ENCODE measurements around the gene TMEM273. TPM values are rescaled to one million over a fixed set of nuclear protein-coding genes. Genes with fewer than 3 reads are reported as not detected.

Gene TMEM273
- total RNA-seq, 1 donor from 2014 or later, result 28.5 TPM

DNA sequence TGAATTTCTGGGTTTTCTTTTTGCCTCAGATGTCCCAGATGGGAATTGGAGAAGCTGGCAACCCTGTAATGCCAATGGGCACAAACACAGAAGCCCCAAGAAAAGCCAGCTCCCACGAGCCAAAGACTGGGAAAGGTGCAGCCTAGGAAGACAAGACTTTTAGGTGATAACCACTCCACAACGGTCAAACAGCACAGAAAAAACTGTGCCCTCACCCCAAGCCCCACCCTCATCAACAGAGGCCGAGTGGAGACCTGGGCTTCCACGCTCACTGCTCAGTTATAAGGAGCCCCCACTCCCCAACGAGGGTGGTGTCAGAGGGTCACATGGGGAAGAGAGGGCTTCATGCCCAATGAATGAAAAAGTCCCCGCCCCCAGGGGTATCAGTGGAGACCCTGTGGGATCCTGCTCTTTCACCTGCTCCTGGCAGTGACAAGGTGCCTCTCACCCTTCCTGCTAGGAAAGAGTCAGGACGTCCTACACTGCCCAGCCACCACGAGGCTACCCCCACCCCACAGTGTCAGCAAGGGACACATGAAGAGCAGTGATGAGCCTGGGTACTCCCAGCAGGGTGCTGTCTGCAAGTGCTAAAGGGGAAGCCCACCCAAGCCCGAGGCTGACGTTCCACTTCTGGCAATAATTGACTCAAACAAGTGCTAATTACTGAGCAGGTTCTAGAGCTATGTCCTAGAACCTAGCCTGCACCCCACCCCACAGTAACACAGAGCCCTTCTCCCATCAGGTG, 8.3 kb downstream of the TMEM273 start:
- DNase-seq (no peak), ATAC-seq (ENCODE audit: poor library complexity) (no peak)
- intact Hi-C loops (cut with DNase I), result no loop called here

DNA sequence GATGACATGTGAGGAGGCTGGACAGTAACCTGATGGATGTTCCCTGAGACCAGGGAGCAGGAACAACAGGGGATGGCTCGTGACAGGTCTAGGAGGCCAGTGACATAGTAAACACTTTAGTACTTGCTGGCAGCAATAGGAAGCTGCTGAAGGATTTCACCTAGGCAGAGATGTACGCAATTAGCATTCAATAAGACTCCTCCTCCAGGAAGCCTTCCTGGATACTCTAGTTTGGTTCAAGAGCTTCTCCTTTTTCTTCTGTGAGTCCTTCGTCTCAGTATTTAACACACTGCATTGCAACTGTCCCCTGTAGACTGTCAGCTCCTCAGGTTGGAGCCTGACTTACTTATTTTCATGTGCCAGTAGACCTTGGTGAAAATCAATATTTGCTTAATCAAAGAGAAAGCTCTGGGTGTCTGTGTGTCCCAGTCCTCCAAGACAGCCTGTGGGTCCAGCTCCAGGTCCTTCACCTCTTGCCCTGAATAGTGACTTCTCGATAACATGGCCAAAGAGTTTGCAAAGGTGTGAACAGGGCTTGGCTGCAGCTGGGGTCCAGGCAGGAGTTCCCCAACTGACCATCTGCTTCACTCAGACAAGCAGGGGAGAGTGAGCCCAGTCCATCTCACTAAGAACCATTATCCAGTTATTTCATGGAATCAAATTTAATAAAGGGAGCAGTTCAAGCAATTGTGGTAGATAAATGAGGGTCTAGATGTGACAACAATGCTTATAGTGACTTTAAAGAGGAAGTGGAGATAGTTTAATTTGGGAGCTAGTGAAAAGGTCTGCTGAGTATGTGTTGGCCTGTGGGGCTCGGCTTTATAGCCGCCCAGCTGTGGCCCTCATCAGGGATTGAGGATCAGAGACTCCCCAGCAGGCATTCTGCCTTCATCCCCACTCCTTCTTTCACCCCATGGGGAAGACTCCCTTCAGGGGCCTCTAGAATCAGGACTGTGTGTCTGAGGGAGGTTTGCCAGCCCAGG, 9.4 kb downstream of the TMEM273 start:
- DNase-seq (no peak), ATAC-seq (ENCODE audit: poor library complexity) (no peak)
- intact Hi-C loops (cut with DNase I), result no loop called here

DNA sequence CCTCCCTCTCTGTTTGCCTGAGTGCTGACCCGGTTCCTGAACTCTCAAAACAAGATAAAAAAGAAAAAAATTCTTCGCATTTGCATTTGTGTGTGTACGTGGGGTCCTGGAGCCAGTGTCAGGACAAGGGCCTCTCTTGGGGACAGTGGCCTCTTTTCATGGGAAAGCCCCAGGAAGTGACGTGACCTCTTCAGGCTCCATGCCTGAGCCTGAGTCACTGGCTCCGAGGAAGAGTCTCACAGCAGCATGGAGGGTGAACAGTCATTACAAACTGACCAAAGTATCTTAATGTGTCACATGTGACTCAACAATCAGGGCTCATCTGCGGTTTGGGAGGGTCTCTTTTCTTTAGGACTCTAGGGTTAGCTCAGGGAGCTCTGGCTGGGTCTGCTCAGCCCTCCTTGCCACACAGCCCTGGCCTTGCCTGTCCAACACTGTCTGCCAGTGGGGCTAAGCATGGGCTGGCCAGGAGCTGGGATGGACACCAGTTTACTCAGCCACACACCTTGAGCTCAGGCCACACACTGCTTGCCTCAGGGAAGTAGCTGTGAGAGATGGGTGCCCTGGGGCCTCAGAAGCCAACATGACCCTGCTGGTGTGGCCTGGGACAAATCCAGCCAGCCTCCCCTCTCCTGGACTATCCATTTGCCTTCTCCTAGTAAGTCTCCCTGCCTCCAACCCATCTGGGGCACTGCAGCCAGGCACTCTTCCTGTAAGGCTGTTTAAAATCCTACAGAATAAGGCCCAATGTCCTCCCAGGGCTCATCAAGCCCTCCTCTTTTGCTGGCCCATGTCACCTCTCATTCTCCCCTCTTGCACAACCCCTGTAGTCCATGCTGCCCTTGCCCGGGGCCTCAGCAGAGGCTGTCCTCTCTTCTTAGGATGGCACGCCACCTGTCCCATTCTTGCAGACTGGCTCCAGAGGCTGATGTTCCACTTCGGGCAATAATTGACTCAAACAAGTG, 10.5 kb downstream of the TMEM273 start:
- peak; percentile 79 for DNase-seq
- peak; percentile 89 for ATAC-seq (ENCODE audit: poor library complexity)
- intact Hi-C loops (cut with DNase I), result no loop called here

DNA sequence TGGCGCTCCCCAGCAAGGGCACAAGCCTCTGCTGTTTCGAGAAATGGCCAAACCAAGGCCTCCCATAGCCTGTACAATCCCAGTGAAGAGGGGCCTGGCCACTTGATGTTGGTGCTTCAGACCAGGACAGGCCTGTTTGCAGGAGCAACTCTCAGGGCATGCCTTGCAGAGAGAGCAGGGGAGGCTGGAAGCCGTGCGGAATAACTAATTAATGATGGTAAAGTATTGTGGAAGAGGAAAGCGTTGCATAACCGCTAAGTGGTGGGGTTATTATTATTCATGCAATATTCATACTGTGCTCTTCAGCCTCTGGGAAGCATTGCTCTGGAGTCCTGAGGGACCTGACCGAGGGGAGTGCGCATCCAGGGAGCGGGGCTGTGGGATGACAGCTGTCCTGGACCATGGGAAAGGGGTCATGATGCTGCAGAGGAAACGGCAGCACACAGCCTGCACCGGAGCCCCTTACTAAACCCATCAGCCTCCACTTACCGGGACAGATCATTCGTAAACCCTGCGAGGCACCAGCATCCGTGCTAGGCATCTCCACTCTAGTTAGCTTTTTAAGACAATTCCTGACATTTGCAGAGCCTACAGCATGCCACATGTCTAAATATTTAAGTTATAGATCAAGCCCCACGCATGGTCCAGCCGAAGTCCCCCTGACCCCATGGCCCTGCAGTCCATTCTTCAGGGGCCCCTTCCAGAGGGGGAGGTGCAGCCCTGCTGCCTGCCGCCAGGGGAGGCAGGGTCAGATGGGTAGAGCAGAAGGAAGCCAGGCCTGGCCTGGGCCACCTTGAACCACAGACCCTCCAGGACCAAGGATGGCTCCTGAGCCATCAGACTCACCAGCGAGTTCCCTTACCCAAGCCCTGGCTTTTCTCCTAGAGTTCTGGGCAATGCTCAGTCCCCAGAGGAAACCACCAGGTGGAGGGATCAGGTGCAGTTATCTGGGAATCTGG, 11.6 kb downstream of the TMEM273 start:
- ATAC-seq (ENCODE audit: poor library complexity) (peak; percentile 50), DNase-seq (no peak)
- intact Hi-C loops (cut with DNase I), result no loop called here

DNA sequence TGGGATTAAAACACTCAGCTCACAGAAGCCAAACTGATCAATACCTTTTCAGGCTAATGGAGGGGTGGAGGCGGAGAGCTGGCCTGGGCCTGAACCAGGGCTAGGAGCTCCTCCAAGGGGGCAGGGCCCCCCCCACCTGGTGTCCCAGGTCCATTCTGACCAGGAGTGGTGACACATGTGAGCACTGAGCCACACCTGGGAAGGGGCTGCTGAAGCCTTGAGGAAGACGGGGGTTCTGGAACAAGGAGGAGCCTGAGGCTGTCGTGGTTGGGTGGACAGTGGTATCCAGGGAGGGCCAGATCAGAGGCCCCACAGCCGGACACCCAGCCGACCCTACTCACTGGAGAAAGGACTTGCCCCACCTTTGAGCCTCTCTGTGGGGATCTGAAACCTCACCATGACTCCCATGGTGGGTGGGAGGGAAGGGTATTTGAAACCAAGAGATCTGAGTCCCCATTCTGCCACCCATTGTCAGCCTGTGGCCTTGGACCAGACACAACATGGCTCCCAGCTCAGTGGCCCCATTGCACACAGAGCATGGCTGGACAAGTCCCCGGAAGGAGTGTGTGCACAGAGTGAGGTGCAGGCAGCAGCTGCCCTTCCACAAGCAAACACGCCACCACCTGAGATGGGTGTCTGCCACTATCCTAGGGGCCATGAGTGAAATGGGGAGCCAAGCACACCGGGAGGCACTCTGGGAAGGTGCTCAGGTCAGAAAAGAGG, 12.4 kb downstream of the TMEM273 start:
- ATAC-seq (ENCODE audit: poor library complexity) (no peak), DNase-seq (no peak)
- intact Hi-C loops (cut with DNase I), result no loop called here

DNA sequence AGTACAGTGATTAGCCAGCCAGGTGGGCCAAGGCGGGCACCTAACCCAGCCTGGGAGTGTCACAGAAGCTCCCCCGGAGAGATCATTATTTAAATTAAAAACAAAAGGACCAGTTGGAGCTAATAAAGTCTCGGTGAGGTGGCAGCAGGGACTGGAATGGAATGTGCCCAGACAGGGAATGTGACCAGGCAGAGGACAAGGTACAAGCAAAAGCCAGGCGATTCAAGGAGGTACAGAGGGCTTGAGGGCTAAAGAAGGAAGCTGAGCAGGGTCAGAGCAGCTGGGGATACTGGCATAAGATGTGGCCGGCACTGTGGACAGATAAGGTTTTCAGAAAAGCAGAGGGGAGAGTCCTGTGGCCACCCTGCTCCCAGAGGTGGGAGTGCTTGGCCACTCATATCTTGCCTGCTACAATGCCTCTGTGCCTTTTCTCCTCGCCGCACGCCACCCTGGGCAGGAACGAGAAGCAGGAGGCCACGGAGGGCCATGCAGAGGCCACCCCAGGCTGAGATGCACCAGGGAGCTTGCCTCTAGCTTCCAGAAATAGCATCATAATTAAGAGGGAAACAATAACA, 13.2 kb downstream of the TMEM273 start:
- intact Hi-C loops (cut with DNase I), result no loop called here
- no peak for DNase-seq
- no peak for ATAC-seq (ENCODE audit: poor library complexity)

DNA sequence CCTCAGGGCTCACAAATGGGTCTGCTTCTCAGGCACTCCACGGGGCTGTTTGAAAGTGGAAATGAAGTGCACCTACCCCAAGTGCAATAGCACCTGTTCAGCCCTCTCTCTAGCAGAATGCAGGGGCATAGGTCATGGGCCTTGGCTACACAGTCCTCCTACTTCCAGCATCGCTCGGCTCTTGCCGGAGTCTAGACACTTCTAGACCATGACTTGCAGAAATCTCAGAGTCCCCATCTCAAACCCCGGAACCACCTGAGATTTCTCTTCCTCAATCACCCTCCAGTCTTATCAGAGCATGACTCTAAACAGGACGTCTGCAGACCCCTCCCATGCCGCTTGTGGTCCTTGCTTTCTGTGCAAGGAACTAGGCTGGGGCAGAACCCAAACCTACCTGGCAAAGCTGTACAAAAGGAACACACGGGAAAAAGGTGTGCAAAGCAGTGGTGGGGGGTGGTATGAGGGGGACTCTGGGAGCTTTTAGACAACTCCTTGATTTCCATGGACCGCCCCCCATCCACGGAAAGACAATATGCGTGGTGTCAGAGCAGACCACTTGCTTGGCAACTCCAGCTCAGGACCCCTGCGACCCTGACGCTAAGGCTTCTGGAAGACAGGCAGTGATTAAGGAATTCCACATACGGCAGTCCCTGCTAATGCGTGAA, 13.8 kb downstream of the TMEM273 start:
- no peak for DNase-seq
- no peak for ATAC-seq (ENCODE audit: poor library complexity)
- intact Hi-C loops (cut with DNase I), result no loop called here

DNA sequence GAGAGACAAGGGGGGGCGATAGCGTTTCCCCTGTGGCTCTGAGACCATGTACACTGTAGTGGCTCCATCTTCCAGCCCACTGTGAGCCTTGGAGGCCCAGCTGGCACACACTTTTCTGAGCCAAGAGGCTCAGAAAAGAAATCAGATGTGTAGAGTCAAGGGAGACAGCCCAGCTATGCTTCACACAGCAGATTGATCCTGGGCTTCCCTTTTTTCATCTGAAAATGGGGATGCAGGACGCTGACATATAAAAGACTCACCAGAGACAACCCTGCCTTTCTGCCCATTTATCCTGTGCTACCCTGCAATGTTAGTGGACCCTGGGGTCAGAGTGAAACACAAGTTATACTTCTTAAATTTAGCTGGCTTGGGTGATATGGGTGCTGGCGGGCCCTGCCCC, 14.3 kb downstream of the TMEM273 start:
- DNase-seq (no peak), ATAC-seq (ENCODE audit: poor library complexity) (no peak)
- intact Hi-C loops (cut with DNase I), result no loop called here

DNA sequence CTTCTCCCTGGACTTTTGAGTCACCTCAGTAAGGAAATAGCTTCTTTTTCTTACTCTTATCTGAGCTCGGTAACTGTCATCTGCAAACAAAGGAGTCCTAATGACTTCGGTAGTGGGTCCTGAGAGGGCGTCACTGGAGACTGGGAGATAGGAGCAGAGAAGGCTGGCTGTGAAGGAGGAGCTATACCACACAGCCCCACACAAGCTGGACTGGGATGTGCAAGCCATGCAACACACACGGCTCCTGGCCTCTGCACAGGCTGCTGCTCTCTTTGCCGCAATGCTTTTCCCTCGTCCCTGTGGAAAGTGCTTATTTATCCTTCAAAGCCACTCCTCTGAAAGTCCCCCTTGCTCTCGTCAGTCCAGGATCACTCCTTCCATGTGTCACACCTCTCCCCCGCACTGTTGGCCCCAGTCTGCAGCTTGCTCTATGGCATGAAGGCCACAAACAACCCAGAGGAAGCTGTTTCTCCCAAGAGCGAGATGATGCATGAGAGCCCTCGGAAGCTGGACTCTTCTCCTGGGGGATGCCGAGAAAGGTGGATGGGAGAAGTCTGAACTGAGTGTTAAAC, 14.9 kb downstream of the TMEM273 start:
- intact Hi-C loops (cut with DNase I), result no loop called here
- no peak for ATAC-seq (ENCODE audit: poor library complexity)

DNA sequence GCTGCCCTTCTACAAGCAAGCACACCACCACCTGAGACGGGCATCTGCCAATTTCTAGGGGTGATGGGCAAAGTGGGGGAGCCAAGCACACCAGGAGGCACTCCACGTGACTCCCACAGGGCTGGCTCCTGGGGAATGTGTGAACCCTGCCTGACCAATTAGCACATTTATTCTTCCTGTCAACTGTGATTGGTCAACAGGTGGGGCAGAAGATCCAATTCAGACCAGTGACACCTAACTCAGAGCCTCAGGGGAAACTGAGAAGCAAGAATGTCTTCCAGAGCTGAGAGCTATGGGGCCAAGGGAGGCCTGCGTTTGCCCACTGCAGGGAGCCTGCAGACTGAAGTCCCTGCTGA, 15.4 kb downstream of the TMEM273 start:
- intact Hi-C loops (cut with DNase I), result no loop called here
- ATAC-seq (ENCODE audit: poor library complexity) (no peak), DNase-seq (no peak)

More for the DNA sequence above, 14.9 kb downstream of the TMEM273 start:
- DNase-seq, result no peak

DNA sequence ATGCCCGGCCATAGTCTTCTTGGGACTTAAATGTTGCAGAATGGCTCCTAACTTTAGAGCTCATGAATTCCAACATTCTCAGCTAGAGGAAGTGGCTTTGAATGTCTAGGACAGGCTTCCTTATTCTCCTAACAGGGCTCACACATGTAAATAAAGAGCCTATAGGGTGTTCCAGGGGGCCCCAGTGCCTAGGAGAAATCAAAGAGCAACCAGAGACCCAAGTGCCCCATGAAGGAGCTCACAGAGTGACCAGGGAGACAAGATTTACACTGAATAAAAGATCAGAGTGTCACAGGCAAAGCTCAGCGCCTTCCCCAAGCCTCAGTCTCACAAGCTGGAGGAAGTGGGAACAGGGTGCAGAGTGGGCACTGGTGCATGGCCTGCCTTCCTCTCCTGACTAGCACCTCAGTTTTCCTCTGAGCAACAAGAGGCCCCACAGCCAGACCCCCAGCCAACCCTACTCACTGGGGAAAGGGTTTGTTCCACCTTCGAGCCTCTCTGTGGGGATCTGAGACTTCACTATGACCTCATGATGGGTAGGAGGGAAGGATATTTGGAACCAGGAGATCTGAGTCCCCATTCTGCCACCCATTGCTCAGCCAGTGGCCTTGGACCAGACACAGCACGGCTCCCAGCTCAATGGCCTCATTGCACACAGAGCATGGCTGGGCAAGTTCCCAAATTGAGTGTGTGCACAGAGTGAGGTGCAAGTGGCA, 16.0 kb downstream of the TMEM273 start:
- intact Hi-C loops (cut with DNase I), result no loop called here
- ATAC-seq (ENCODE audit: poor library complexity) (no peak), DNase-seq (no peak)

DNA sequence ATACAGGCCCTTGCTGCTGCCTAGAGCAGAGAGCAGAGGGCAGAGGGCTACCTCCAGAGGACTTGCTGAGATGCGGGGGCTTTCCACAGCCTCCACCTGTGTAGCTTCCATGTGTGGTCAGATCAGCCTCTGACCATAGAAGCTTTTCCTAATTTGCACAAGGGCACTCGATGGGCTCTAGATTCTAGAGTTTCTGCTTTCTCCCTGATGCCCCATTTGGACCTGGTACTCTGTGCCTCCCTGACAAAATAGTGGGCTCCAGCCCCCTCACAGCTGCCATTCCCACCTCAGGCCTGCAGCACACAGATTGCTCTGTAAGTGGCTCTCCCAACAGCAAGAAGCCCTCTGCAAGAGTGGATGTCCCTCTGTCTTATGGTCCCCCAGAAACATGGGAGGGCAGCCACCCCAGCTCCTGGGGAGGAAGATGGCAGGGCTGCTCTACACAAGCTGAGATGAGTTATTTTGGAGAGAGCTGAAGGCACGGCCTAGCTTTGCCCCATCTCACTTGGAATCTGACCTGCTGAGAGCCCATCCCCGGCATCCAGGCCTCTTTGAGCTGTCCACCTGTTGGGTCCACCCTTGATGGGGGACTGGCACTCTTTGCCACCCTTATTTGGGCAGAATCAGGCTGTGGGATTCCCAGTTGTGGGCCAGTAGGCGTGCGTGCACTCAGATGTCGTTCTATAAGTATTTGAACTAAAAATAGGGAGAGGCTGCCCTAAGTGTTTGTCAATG, 16.7 kb downstream of the TMEM273 start:
- ATAC-seq (ENCODE audit: poor library complexity) (no peak), DNase-seq (no peak)
- intact Hi-C loops (cut with DNase I), result no loop called here

DNA sequence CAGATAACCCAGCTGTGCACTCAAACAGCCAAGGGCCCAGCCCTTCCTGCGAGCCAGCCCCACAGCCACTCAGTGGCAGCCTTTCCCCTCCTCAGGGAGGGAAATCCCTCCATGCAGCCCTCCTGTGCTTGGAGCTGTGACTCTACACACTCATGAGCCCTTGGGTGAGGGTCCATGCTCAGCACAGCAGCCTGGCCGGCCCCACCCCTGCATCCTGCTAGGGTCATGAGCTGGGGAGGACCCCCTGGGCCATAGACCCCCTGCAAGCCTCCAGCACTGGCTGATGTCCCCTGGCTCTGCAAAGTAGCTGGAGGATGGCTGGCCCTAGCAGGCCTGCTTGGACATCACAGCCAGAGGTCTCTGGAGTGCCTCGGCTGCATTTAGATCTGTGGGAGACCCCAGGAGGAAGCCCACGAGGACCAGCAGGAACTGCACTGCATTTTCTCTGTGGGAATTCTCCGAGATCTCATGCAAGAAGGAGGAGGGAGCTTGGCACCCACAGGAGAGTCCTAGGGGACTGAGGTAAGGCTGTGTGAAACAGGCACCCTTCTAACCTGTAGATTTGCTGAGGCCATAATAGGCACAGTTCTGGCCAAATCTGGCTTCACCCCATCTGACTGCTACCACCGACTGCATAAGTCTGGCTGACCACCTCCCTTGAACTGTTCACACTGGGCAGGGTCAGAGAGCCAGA, 17.4 kb downstream of the TMEM273 start:
- intact Hi-C loops (cut with DNase I), result no loop called here
- DNase-seq (no peak), ATAC-seq (ENCODE audit: poor library complexity) (no peak)

DNA sequence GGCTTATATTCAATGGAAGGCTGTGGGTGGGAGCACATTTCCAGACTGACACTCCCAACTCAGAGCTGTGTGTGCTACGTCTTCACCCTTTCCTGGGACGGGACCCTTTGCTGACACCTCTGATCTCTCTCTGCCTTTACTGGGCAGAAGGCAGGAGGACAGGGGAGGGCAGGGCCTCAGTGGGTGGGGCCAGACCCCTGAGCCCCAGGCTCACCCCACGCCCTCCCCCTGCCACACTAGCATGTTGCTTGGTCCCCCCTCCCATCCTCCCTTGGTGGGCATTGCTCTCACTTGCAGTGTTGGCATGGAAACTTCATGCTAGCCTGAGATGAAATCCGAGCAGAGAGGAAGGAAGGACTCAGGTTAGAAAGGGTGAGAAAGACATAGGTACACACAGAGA, 18.4 kb downstream of the TMEM273 start:
- ATAC-seq (ENCODE audit: poor library complexity), result no peak
- DNase-seq, result no peak
- intact Hi-C loops (cut with DNase I), result loop anchor here (10.0 kb wide), 1 partner anchor 505 kb away; no protein-coding TSS in a partner anchor

All from Right ventricle myocardium superior (tissue), 1 donor.